Keratinocyte (primary cell): Measurements from ENCODE around the gene INVS.

Source experiments
- EZH2 ChIP-seq: IDR thresholded peaks from one replicate; pipeline ENCODE4 v1.6.1; 2012; ENCODE audit warnings: inconsistent platforms, mild to moderate bottlenecking, low read length, moderate library complexity
- TF ChIP-seq, protein P1 (sequence below), 3 experiments: IDR thresholded peaks in 1 of 3; conservative IDR thresholded peaks in 1 of 3; optimal IDR thresholded peaks in 1 of 3; 2 replicates in 2 of 3; 3 replicates in 1 of 3; pipeline versions ENCODE3 to v1.5.1; 2011; ENCODE audit warnings: low read length in 3 of 3, mild to moderate bottlenecking in 3 of 3, moderate library complexity in 2 of 3, control low read depth in 1 of 3, inconsistent platforms in 1 of 3; ENCODE audit not compliant: insufficient read depth in 2 of 3; ENCODE audit errors: extremely low read depth in 1 of 3

DNA sequence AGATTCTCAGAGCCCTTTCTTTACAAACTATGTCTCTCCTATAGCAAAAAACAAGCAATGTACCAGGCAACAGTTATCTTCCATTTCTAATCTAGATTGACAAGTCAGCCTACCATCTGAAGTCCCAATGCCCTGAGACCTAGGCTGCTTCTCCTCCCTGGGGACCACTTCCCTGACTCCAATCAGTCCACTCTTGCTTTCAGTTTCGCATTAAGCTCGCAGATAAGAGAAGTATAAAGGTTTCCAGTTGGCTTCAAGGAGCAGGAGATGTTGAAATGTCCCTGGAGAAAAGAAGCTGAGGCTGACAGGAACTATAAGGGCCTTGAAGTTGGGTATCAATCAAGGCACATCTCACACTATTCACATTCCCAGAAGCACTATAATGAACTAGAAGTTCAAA, 32.5 kb upstream of the INVS start:
- TF ChIP-seq, protein P1, sequence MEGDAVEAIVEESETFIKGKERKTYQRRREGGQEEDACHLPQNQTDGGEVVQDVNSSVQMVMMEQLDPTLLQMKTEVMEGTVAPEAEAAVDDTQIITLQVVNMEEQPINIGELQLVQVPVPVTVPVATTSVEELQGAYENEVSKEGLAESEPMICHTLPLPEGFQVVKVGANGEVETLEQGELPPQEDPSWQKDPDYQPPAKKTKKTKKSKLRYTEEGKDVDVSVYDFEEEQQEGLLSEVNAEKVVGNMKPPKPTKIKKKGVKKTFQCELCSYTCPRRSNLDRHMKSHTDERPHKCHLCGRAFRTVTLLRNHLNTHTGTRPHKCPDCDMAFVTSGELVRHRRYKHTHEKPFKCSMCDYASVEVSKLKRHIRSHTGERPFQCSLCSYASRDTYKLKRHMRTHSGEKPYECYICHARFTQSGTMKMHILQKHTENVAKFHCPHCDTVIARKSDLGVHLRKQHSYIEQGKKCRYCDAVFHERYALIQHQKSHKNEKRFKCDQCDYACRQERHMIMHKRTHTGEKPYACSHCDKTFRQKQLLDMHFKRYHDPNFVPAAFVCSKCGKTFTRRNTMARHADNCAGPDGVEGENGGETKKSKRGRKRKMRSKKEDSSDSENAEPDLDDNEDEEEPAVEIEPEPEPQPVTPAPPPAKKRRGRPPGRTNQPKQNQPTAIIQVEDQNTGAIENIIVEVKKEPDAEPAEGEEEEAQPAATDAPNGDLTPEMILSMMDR (optimal IDR thresholded peaks at IDR 0.05 in 1 of 3, IDR thresholded peaks at IDR 0.05 in 1 of 3, conservative IDR thresholded peaks at IDR 0.05 in 1 of 3; ENCODE audit: extremely low read depth in 1 of 3, insufficient read depth in 2 of 3, low read length in 3 of 3), result no peak
- no peak for TF ChIP-seq EZH2
